Activated CD4-positive, alpha-beta T cell treated with anti-CD3 and anti-CD28 coated beads, Interleukin-2, amount 50 U/mL, for 1 hour (primary cell): ENCODE measurements around the gene TBC1D3K.
"Not testable (repeated sequence)": the region's sequence is repeated elsewhere in the genome, so short reads cannot be mapped to it uniquely, and the experiment has no call there.

ENCODE experiments used
- DNase-seq: peaks from one replicate; pipeline ENCODE4 v3.0.0-alpha.2; 2020

Gene TBC1D3K

GRCh38 chr17:37924115-37924514, at the start of gene TBC1D3K:
TSS of gene TBC1D3K (plus strand) at chr17:37924415. CDS start at chr17:37926000, 1,585 bp downstream.
- DNase-seq = not testable (repeated sequence)

- no peak for DNase-seq
These were observed 39.7 kb upstream of the TBC1D3K start for GRCh38 chr17:37884516-37884915.

- DNase-seq = no peak
These were observed 39.1 kb upstream of the TBC1D3K start for GRCh38 chr17:37885136-37885535.

- no peak for DNase-seq
These were observed 35.3 kb upstream of the TBC1D3K start for GRCh38 chr17:37888881-37889280.

DNA sequence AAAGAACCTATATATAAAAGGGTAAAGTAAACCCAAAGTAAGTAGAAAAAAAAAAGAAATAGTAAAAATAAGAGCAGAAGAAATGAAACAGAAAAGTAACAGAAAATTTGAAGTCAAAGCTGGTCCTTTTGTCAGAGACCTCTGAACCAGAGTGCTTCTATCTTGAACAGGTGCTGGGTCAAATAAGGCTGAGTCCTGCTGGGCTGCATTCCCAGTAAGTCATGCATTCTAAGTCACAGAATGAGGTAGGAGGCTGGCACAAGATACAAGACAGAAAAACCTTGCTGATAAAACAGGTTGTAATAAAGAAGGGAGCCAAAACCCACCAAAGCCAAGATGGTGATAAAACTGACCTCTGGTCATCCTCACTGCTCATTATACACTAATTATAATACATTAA, 27.3 kb upstream of the TBC1D3K start:
- DNase-seq = not testable (repeated sequence)
